GM23338 (cell line): ENCODE results near the gene LCOR. TPM values are rescaled to one million over a fixed set of nuclear protein-coding genes. Genes with fewer than 3 reads are reported as not detected.

Source experiments
- ATAC-seq: fragments of 200-7000 bp; cut with Tn5 transposase; 3 replicates; pipeline ENCODE4 v1.9.1; 2020
- DNase-seq: peaks from one replicate; pipeline ENCODE4 v3.0.0-alpha.2; 2015; ENCODE audit warnings: low spot score
- H2AFZ ChIP-seq: fragments of 200-600 bp; sonication (generic); 2 replicates; pipeline ENCODE4 v1.8.0; 2016; ENCODE audit warnings: antibody characterized with exemption, mild to moderate bottlenecking, moderate library complexity
- H3F3A ChIP-seq: fragments of 200-600 bp; sonication (generic); replicated peaks from 2 replicates; pipeline ENCODE4 v1.8.0; 2017; ENCODE audit warnings: antibody characterized with exemption, mixed run types, low read depth
- H3K27ac ChIP-seq: fragments of 200-600 bp; sonication (generic); 2 replicates; pipeline ENCODE4 v1.6.1; 2016; ENCODE audit warnings: low read depth
- H3K27me3 ChIP-seq: fragments of 200-600 bp; sonication (generic); 2 replicates; pipeline ENCODE4 v1.8.0; 2016; ENCODE audit warnings: mild to moderate bottlenecking, mixed run types, moderate library complexity; ENCODE audit not compliant: insufficient read depth
- H3K36me3 ChIP-seq: fragments of 200-600 bp; sonication (generic); 2 replicates; pipeline ENCODE4 v1.8.0; 2016; ENCODE audit warnings: mild to moderate bottlenecking; ENCODE audit not compliant: insufficient read depth
- H3K4me1 ChIP-seq: fragments of 200-600 bp; sonication (generic); 2 replicates; pipeline ENCODE4 v1.8.0; 2016; ENCODE audit warnings: mild to moderate bottlenecking, moderate library complexity; ENCODE audit not compliant: insufficient read depth
- H3K4me2 ChIP-seq: fragments of 200-600 bp; sonication (generic); 2 replicates; pipeline ENCODE4 v1.7.1; 2017; ENCODE audit warnings: mixed run types
- H3K4me3 ChIP-seq: fragments of 200-600 bp; sonication (generic); 2 replicates; pipeline ENCODE4 v1.6.1; 2016; ENCODE audit warnings: mixed run types
- H3K79me2 ChIP-seq: fragments of 200-600 bp; sonication (generic); replicated peaks from 2 replicates; pipeline ENCODE4 v1.8.0; 2017; ENCODE audit warnings: mild to moderate bottlenecking; ENCODE audit not compliant: insufficient read depth
- H3K9me2 ChIP-seq: fragments of 200-600 bp; sonication (generic); 2 replicates; pipeline ENCODE4 v1.8.0; 2017; ENCODE audit not compliant: insufficient read depth
- H4K20me1 ChIP-seq: fragments of 200-600 bp; sonication (generic); replicated peaks from 2 replicates; pipeline ENCODE4 v1.8.0; 2017; ENCODE audit warnings: mild to moderate bottlenecking; ENCODE audit not compliant: insufficient read depth
- H3K27ac Mint-ChIP-seq: 2 replicates; pipeline ENCODE4 v1.8.0; 2020; ENCODE audit warnings: inconsistent platforms, mild to moderate bottlenecking, moderate library complexity, mixed read lengths
- H3K27me3 Mint-ChIP-seq: 3 replicates; pipeline ENCODE4 v1.8.0; 2022; ENCODE audit warnings: low read depth, mild to moderate bottlenecking, moderate library complexity, mixed read lengths, inconsistent platforms; ENCODE audit not compliant: insufficient read depth, poor library complexity
- H3K36me3 Mint-ChIP-seq: 3 replicates; pipeline ENCODE4 v1.8.0; 2021; ENCODE audit warnings: low read depth, mild to moderate bottlenecking, inconsistent platforms, moderate library complexity, mixed read lengths
- H3K4me1 Mint-ChIP-seq: 3 replicates; pipeline ENCODE4 v1.8.0; 2020; ENCODE audit warnings: mild to moderate bottlenecking, inconsistent platforms, mixed read lengths
- H3K4me3 Mint-ChIP-seq: 3 replicates; pipeline ENCODE4 v1.8.0; 2021; ENCODE audit warnings: moderate library complexity, mild to moderate bottlenecking, inconsistent platforms, mixed read lengths
- H3K9me3 Mint-ChIP-seq: 3 replicates; pipeline ENCODE4 v1.8.0; 2020; ENCODE audit warnings: moderate library complexity, mild to moderate bottlenecking, inconsistent platforms, mixed read lengths
- CREB1 ChIP-seq: fragments of 250-450 bp; sonication (Bioruptor Pico); IDR thresholded peaks from 2 replicates; pipeline ENCODE4 v1.5.0; 2020; ENCODE audit warnings: low read depth, mild to moderate bottlenecking, moderate library complexity
- CTCF ChIP-seq, 2 experiments: fragments of 200-600 bp in 1 of 2; sonication (generic) in 1 of 2; conservative IDR thresholded peaks; 2 replicates each; pipeline versions ENCODE4 v1.5.1 to v1.6.1; 2016 to 2017; ENCODE audit warnings: antibody characterized with exemption in 2 of 2, low read depth in 2 of 2, mild to moderate bottlenecking in 2 of 2, moderate library complexity in 1 of 2
- EZH2 ChIP-seq: fragments of 200-600 bp; sonication (generic); IDR thresholded peaks from one replicate; pipeline ENCODE4 v1.8.0; 2017; ENCODE audit warnings: antibody characterized with exemption, mild to moderate bottlenecking, low read depth; ENCODE audit not compliant: unreplicated experiment
- EZH2phosphoT487 ChIP-seq: fragments of 200-600 bp; sonication (generic); IDR thresholded peaks from one replicate; pipeline ENCODE4 v1.8.1; 2018; ENCODE audit warnings: antibody characterized with exemption; ENCODE audit not compliant: unreplicated experiment
- JUNB ChIP-seq: IDR thresholded peaks from one replicate; pipeline ENCODE4 v1.6.1; 2016; ENCODE audit warnings: antibody characterized with exemption; ENCODE audit not compliant: unreplicated experiment
- NANOG ChIP-seq: IDR thresholded peaks from 2 replicates; pipeline ENCODE4 v1.6.1; 2016; ENCODE audit warnings: antibody characterized with exemption, borderline replicate concordance
- POLR2AphosphoS5 ChIP-seq: IDR thresholded peaks from 2 replicates; pipeline ENCODE4 v1.6.1; 2016; ENCODE audit warnings: antibody characterized with exemption, low read depth
- REST ChIP-seq: IDR thresholded peaks from one replicate; pipeline ENCODE4 v1.6.1; 2018; ENCODE audit warnings: antibody characterized with exemption; ENCODE audit not compliant: unreplicated experiment
- STAT1 ChIP-seq: IDR thresholded peaks from one replicate; pipeline ENCODE4 v1.6.1; 2016; ENCODE audit warnings: antibody characterized with exemption; ENCODE audit not compliant: unreplicated experiment
- ZNF114 ChIP-seq: fragments of 250-450 bp; sonication (Bioruptor Pico); IDR thresholded peaks from 2 replicates; pipeline ENCODE4 v1.5.0; 2020; ENCODE audit warnings: mild to moderate bottlenecking, moderate library complexity
- ZNF331 ChIP-seq: fragments of 250-450 bp; sonication (Bioruptor Pico); IDR thresholded peaks from 2 replicates; pipeline ENCODE4 v1.5.0; 2020; ENCODE audit warnings: low read depth, mild to moderate bottlenecking, moderate library complexity
- ZNF462 ChIP-seq: fragments of 250-450 bp; sonication (Bioruptor Pico); IDR thresholded peaks from 2 replicates; pipeline ENCODE4 v1.5.0; 2020; ENCODE audit warnings: mild to moderate bottlenecking, moderate library complexity
- polyA plus RNA-seq: library from polyadenylated mRNA; unstranded; fragments of >200 nt; fragmentation: Nextera tagmentation; extraction: Ambion mirVana; gene quantifications from 2 replicates; pipeline ENCODE4 v1.2.1, GENCODE V29; 2016
- total RNA-seq: library from RNA; depleted of rRNA; stranded (reverse); fragments of >200 nt; shearing (Covaris generic); gene quantifications from 2 replicates; pipeline ENCODE4 v1.2.3, GENCODE V29; 2014
- TF ChIP-seq, protein P1 (sequence below): IDR thresholded peaks from 2 replicates; pipeline ENCODE4 v1.6.1; 2016; ENCODE audit warnings: antibody characterized with exemption

The LCOR gene
- total and polyA plus RNA-seq, 2 experiments from 2014 or later, result 6.9 to 14.9 TPM

GRCh38 chr10:96922978-96923948 is 91.2 kb downstream of the LCOR start:
- Mint-ChIP-seq H3K4me3 (no peak overlapping the region), H3K27me3 (no peaks in the 10 kb centered on the region), H3K4me1 (no peaks in the 10 kb centered on the region), H3K9me3 (no peaks in the 10 kb centered on the region), H3K27ac (no peak overlapping the region), H3K36me3 (peaks cover 21% of the 10 kb centered on the region; the same call in 2 of the 3 replicates)
- Histone ChIP-seq H3K4me1 (no peaks in the 10 kb centered on the region), H3K79me2 (peaks cover 12% of the 10 kb centered on the region), H3K4me2 (no peak overlapping the region), H3K36me3 (no peaks in the 10 kb centered on the region), H3K27ac (no peak overlapping the region), H2AFZ (no peak overlapping the region), H3K4me3 (no peak overlapping the region), H4K20me1 (0 out of 2 replicates have a peak, but pooled peaks cover 3% of the 10 kb centered on the region), H3F3A (no peaks in the 10 kb centered on the region), H3K27me3 (no peaks in the 10 kb centered on the region), H3K9me2 (no peaks in the 10 kb centered on the region)
- no peak for TF ChIP-seq ZNF462 (CRISPR knock-in tag)
- no peak for TF ChIP-seq STAT1
- no peak for TF ChIP-seq EZH2phosphoT487
- TF ChIP-seq, protein P1, sequence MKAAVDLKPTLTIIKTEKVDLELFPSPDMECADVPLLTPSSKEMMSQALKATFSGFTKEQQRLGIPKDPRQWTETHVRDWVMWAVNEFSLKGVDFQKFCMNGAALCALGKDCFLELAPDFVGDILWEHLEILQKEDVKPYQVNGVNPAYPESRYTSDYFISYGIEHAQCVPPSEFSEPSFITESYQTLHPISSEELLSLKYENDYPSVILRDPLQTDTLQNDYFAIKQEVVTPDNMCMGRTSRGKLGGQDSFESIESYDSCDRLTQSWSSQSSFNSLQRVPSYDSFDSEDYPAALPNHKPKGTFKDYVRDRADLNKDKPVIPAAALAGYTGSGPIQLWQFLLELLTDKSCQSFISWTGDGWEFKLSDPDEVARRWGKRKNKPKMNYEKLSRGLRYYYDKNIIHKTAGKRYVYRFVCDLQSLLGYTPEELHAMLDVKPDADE, result no peak
- no peak for TF ChIP-seq ZNF331 (CRISPR knock-in tag)
- TF ChIP-seq CREB1 (CRISPR knock-in tag), result no peak
- no peak for TF ChIP-seq CTCF (conservative IDR thresholded peaks at IDR 0.05; ENCODE audit: low read depth in 2 of 2)
- no peak for TF ChIP-seq REST
- TF ChIP-seq POLR2AphosphoS5, result no peak
- no peak for TF ChIP-seq EZH2
- TF ChIP-seq JUNB, result no peak
- TF ChIP-seq ZNF114 (CRISPR knock-in tag), result no peak
- TF ChIP-seq NANOG, result no peak
- ATAC-seq (no peak), DNase-seq (no peak)
